ENCODE results near the gene GALNT18. TPM values are rescaled to one million over a fixed set of nuclear protein-coding genes. Genes with fewer than 3 reads are reported as not detected.

The GALNT18 gene
- total RNA-seq, 1 donor from 2014 or later = 22.1 TPM

DNA sequence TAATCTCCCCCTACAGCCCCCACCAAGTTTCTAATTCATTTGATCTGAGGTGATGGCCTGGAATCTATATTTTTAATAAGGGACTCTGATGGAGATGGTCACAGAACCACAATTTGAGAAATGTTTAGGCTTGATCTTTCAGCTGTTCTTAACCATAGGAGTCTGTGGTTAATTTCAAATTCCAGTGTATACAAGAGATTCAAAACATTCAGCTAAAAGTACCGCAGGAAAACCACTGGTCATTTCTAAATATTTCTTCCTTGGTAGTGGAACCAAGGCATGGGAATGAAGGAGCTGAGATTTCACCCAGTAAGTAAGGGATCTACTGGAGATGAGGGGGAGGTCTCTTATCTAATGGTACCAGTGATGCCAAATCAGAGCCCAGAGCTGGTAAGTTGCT lies 18.3 kb upstream of the GALNT18 start:
- intact Hi-C loops (cut with DNase I) = no loop called here
- TF ChIP-seq POLR2AphosphoS5 (IDR thresholded peaks at IDR 0.05; ENCODE audit: insufficient read depth in 1 of 2, low read depth in 1 of 2) (no peak), POLR2A (IDR thresholded peaks at IDR 0.05) (no peak)
- TF ChIP-seq, protein P1, sequence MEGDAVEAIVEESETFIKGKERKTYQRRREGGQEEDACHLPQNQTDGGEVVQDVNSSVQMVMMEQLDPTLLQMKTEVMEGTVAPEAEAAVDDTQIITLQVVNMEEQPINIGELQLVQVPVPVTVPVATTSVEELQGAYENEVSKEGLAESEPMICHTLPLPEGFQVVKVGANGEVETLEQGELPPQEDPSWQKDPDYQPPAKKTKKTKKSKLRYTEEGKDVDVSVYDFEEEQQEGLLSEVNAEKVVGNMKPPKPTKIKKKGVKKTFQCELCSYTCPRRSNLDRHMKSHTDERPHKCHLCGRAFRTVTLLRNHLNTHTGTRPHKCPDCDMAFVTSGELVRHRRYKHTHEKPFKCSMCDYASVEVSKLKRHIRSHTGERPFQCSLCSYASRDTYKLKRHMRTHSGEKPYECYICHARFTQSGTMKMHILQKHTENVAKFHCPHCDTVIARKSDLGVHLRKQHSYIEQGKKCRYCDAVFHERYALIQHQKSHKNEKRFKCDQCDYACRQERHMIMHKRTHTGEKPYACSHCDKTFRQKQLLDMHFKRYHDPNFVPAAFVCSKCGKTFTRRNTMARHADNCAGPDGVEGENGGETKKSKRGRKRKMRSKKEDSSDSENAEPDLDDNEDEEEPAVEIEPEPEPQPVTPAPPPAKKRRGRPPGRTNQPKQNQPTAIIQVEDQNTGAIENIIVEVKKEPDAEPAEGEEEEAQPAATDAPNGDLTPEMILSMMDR (IDR thresholded peaks at IDR 0.05) = no peak
- no peaks in the 10 kb centered on the region for H3K27me3 ChIP-seq
- no peaks in the 10 kb centered on the region for H3K36me3 ChIP-seq
- H3K4me1 ChIP-seq = no peaks in the 10 kb centered on the region
- no peaks in the 10 kb centered on the region for H3K9me3 ChIP-seq
- H3K4me3 ChIP-seq = no peak overlapping the region
- no peak overlapping the region for H3K27ac ChIP-seq
- DNase-seq (ENCODE audit: extremely low spot score in 2 of 2) = no peak

DNA sequence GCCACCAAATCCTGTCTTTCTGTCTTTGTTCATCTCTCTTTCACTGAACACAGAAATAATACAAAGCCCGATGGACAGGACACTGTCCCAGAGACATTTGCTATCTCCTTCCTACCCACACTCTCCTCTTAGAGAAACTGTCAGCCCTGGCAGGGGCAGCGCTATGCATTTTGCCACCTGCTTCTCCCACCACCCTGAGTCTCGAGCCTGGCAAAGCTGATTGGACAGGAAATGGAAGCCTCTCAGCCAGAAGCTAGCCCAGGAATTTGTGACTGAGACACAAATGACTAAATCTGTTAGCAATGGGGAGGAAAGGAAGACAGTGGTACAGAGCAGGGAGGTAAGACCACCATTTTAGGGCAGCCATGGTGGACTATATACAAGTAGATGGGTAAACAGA lies 14.9 kb upstream of the GALNT18 start:
- H3K4me3 ChIP-seq = no peak overlapping the region
- no peak for DNase-seq (ENCODE audit: extremely low spot score in 2 of 2)
- H3K9me3 ChIP-seq = no peaks in the 10 kb centered on the region
- no peaks in the 10 kb centered on the region for H3K4me1 ChIP-seq
- no peaks in the 10 kb centered on the region for H3K27me3 ChIP-seq
- intact Hi-C loops (cut with DNase I) = no loop called here
- no peaks in the 10 kb centered on the region for H3K36me3 ChIP-seq
- H3K27ac ChIP-seq = no peak overlapping the region
- TF ChIP-seq, protein P1 (IDR thresholded peaks at IDR 0.05) = no peak

DNA sequence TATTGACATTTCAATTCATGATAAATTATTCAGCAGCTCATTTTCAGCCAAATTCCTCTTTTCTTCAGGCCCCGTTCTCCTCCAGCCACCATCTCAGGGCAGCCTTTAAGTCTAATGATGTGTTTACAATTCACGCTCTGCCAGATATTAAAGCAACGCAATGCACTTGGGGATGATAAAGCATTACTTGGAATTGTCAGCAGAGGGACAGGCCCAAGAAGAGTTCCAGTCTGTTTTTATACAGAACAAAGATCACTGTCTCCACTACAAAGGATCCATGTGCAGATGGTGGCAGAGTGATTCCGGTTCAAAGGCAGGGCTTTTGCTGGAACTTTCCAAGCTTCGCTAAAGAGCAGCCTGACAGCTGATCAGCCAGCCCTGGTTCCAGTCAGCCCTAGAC lies 13.6 kb upstream of the GALNT18 start:
- Histone ChIP-seq H3K9me3 (no peaks in the 10 kb centered on the region), H3K4me1 (no peaks in the 10 kb centered on the region), H3K36me3 (no peaks in the 10 kb centered on the region), H3K27ac (no peak overlapping the region), H3K27me3 (no peaks in the 10 kb centered on the region), H3K4me3 (no peak overlapping the region)
- intact Hi-C loops (cut with DNase I) = no loop called here
- no peak for TF ChIP-seq POLR2A (IDR thresholded peaks at IDR 0.05)
- TF ChIP-seq POLR2AphosphoS5 (IDR thresholded peaks at IDR 0.05; ENCODE audit: insufficient read depth in 1 of 2, low read depth in 1 of 2) = no peak
- TF ChIP-seq, protein P1 (IDR thresholded peaks at IDR 0.05) = no peak
- DNase-seq (ENCODE audit: extremely low spot score in 2 of 2) = no peak

DNA sequence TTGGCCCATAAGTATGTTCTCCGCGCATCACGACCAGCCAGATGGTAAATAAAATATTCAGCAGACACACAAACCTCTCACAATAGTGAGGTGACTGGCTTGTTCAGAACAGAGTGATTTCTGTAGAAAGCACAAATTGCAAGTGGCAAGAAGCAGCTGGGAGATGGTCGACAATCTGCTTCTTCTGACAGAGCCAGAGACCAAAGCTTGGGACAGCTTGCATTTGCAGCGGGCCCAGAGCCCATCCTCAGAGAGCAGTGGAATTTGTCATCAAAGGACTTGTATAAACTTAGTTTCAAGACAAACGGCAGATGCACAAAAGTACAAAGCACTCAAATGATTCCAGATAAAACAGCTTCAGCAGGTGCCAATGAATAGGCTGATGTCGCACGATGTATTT lies 7.6 kb upstream of the GALNT18 start:
- TF ChIP-seq, protein P1 (IDR thresholded peaks at IDR 0.05) = no peak
- TF ChIP-seq POLR2A (IDR thresholded peaks at IDR 0.05) (no peak), POLR2AphosphoS5 (IDR thresholded peaks at IDR 0.05; ENCODE audit: insufficient read depth in 1 of 2, low read depth in 1 of 2) (no peak)
- no peak overlapping the region for H3K27ac ChIP-seq
- H3K9me3 ChIP-seq = no peaks in the 10 kb centered on the region
- no peak for DNase-seq (ENCODE audit: extremely low spot score in 2 of 2)
- H3K4me1 ChIP-seq = no peaks in the 10 kb centered on the region
- H3K36me3 ChIP-seq = no peaks in the 10 kb centered on the region
- intact Hi-C loops (cut with DNase I) = no loop called here
- no peaks in the 10 kb centered on the region for H3K27me3 ChIP-seq
- H3K4me3 ChIP-seq = no peak overlapping the region

DNA sequence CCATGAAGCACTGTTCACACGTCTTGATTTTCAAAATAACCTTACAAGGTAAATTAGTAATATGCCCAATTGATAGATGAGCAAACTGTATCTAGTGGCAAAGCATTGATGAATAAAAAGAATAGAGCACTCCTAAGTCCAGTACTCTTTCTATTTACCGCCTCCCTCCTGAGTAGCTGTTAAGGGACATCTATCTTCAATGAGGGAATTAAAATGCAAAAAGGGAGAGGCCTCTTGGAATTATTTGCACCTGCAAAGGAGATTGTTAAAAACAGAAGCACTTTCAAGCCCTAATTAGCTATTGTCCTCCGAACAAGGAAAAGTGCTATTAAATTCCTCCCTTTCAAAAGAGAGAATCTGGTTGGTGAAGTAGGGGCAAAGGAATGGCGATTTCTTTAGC lies 6.8 kb upstream of the GALNT18 start:
- no peaks in the 10 kb centered on the region for H3K9me3 ChIP-seq
- intact Hi-C loops (cut with DNase I) = no loop called here
- H3K4me3 ChIP-seq = no peak overlapping the region
- no peaks in the 10 kb centered on the region for H3K36me3 ChIP-seq
- no peak for DNase-seq (ENCODE audit: extremely low spot score in 2 of 2)
- H3K4me1 ChIP-seq = no peaks in the 10 kb centered on the region
- H3K27me3 ChIP-seq = no peaks in the 10 kb centered on the region
- no peak overlapping the region for H3K27ac ChIP-seq
- TF ChIP-seq, protein P1 (IDR thresholded peaks at IDR 0.05) = no peak
- TF ChIP-seq POLR2A (IDR thresholded peaks at IDR 0.05) (no peak), POLR2AphosphoS5 (IDR thresholded peaks at IDR 0.05; ENCODE audit: insufficient read depth in 1 of 2, low read depth in 1 of 2) (no peak)
